Esophagus squamous epithelium (tissue), 4 donors: ENCODE data around the gene KLF6.

Experiments used
- POLR2A ChIP-seq, 4 donors: fragments of 450-650 bp; IDR thresholded peaks; one replicate each; pipeline ENCODE4 v1.6.1; 2017; ENCODE audit warnings: antibody characterized with exemption in 4 of 4, mild to moderate bottlenecking in 4 of 4, moderate library complexity in 3 of 4
- TF ChIP-seq, protein P1 (sequence below), 6 experiments: fragments of 450-650 bp in 4 of 6; fragments of 200-600 bp in 2 of 6; sonication (generic) in 2 of 6; IDR thresholded peaks; one replicate each; pipeline ENCODE4 v1.5.1; 2016 to 2019; ENCODE audit warnings: antibody characterized with exemption in 6 of 6, mild to moderate bottlenecking in 4 of 6, moderate library complexity in 4 of 6

DNA sequence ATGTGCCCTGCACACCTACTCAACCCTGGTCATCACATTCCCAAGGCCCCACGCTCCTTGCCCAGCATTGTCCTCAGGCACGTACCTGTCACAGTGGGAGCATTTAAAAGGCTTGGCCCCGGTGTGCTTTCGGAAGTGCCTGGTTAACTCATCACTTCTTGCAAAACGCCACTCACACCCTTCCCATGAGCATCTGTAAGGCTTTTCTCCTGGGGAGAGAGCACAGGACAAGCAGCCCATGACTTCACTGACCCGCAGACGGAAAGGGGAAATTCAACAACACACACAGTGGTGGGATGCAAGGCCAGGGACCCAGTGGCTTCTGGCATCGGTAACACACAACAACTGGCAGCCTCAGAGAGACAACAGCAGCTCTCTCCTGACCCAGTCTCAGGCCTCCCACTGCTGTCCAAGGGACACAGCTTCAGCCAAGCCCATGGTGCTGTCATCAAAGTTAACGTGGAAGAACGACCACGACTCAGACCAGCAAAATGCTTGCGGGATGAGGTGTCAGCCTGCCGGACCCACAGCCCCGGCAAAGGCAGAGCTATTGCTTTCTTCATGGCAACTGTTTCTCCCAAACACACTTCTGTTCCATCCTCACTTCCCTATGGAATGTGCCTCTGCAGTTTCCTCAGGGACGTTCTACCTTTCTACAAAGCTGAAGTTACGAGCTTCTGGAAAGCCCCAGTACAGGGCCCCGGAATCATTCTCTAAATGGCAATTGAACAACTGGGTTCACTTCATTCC is 4.8 kb downstream of the KLF6 start:
- TF ChIP-seq, protein P1, sequence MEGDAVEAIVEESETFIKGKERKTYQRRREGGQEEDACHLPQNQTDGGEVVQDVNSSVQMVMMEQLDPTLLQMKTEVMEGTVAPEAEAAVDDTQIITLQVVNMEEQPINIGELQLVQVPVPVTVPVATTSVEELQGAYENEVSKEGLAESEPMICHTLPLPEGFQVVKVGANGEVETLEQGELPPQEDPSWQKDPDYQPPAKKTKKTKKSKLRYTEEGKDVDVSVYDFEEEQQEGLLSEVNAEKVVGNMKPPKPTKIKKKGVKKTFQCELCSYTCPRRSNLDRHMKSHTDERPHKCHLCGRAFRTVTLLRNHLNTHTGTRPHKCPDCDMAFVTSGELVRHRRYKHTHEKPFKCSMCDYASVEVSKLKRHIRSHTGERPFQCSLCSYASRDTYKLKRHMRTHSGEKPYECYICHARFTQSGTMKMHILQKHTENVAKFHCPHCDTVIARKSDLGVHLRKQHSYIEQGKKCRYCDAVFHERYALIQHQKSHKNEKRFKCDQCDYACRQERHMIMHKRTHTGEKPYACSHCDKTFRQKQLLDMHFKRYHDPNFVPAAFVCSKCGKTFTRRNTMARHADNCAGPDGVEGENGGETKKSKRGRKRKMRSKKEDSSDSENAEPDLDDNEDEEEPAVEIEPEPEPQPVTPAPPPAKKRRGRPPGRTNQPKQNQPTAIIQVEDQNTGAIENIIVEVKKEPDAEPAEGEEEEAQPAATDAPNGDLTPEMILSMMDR (IDR thresholded peaks at IDR 0.05) = no peak
- TF ChIP-seq POLR2A (IDR thresholded peaks at IDR 0.05) = no peak
